Endothelial cell of umbilical vein (primary cell): ENCODE measurements around the gene GALNT10. TPM values are rescaled to one million over a fixed set of nuclear protein-coding genes. Genes with fewer than 3 reads are reported as not detected.

Experiments
- BruUV-seq: library from RNA; stranded (reverse); fragments of 400-500 nt; replicated peaks from 2 replicates; lab custom pipeline; 2021; lab: Mats Ljungman, UMichigan
- CTCF ChIA-PET: fragments of 300-600, 350-600 bp; sonication (Branson Sonifier 250); formaldehyde crosslinking; loops from one replicate; lab custom pipeline; 2021; ENCODE audit warnings: antibody characterized with exemption, inconsistent platforms; lab: Charles Lee
- POLR2A ChIA-PET: fragments of 300-600, 350-600 bp; sonication (Branson Sonifier 250); formaldehyde crosslinking; loops from one replicate; lab custom pipeline; 2021; ENCODE audit warnings: antibody characterized with exemption, inconsistent platforms; lab: Charles Lee
- DNase-seq: peaks from one replicate; pipeline ENCODE4 v3.0.0-alpha.2; 2011; ENCODE audit warnings: low read depth, low spot score
- FAIRE-seq: peaks from 2 replicates; lab custom pipeline; 2011; peaks lifted over from hg19 to GRCh38; lab: Jason Lieb, UNC
- H2AFZ ChIP-seq: 2 replicates; pipeline ENCODE4 v1.6.0; 2012; ENCODE audit warnings: low read depth, low read length, control low read depth, inconsistent platforms
- H3K27ac ChIP-seq: 2 replicates; pipeline ENCODE4 v1.5.1; 2011; ENCODE audit warnings: low read depth, mild to moderate bottlenecking, control low read depth, low read length, moderate library complexity; ENCODE audit not compliant: insufficient read depth
- H3K27me3 ChIP-seq, 2 experiments: 2 replicates each; pipeline versions ENCODE4 v1.6.0 to v1.6.1; 2011; ENCODE audit warnings: low read length in 2 of 2, mixed read lengths in 1 of 2; ENCODE audit not compliant: control insufficient read depth in 2 of 2, insufficient read depth in 2 of 2
- H3K36me3 ChIP-seq, 2 experiments: 2 replicates in 1 of 2; 3 replicates in 1 of 2; pipeline ENCODE4 v1.5.1; 2011; ENCODE audit warnings: low read length in 2 of 2, mild to moderate bottlenecking in 1 of 2, moderate library complexity in 1 of 2; ENCODE audit not compliant: control insufficient read depth in 2 of 2, insufficient read depth in 2 of 2; ENCODE audit errors: extremely low read depth in 1 of 2
- H3K4me1 ChIP-seq: 3 replicates; pipeline ENCODE4 v1.5.1; 2011; ENCODE audit warnings: mild to moderate bottlenecking, low read length; ENCODE audit not compliant: control insufficient read depth, insufficient read depth; ENCODE audit errors: extremely low read depth
- H3K4me2 ChIP-seq: 2 replicates; pipeline ENCODE4 v1.6.1; 2011; ENCODE audit warnings: low read length, control low read depth, mixed read lengths; ENCODE audit not compliant: insufficient read depth
- H3K4me3 ChIP-seq, 3 experiments: fragments of 200-600 bp in 1 of 3; sonication (generic), shearing (Covaris generic) in 1 of 3; replicated peaks in 1 of 3; 2 replicates each; pipeline ENCODE4 v1.5.1; 2011 to 2016; ENCODE audit warnings: control low read depth in 3 of 3, low read length in 3 of 3, mild to moderate bottlenecking in 2 of 3, inconsistent platforms in 1 of 3, low read depth in 1 of 3, moderate library complexity in 1 of 3; ENCODE audit not compliant: insufficient read depth in 1 of 3
- H3K79me2 ChIP-seq: 2 replicates; pipeline ENCODE4 v1.6.0; 2012; ENCODE audit warnings: low read length, inconsistent platforms; ENCODE audit not compliant: control insufficient read depth, insufficient read depth
- H3K9ac ChIP-seq: replicated peaks from 2 replicates; pipeline ENCODE3; 2011; ENCODE audit warnings: low read length, control low read depth; ENCODE audit not compliant: insufficient read depth; ENCODE audit errors: extremely low read depth
- H3K9me1 ChIP-seq: replicated peaks from 3 replicates; pipeline ENCODE4 v1.6.0; 2011; ENCODE audit warnings: mild to moderate bottlenecking, low read length; ENCODE audit not compliant: control insufficient read depth, insufficient read depth; ENCODE audit errors: extremely low read depth
- H3K9me3 ChIP-seq: replicated peaks from 2 replicates; pipeline ENCODE4 v1.5.1; 2012; ENCODE audit warnings: low read length, inconsistent platforms; ENCODE audit not compliant: control insufficient read depth, insufficient read depth
- H4K20me1 ChIP-seq: replicated peaks from 2 replicates; pipeline ENCODE3; 2011; ENCODE audit warnings: mild to moderate bottlenecking, low read length; ENCODE audit not compliant: control insufficient read depth, insufficient read depth; ENCODE audit errors: extremely low read depth
- EZH2 ChIP-seq: IDR thresholded peaks from 2 replicates; pipeline ENCODE4 v1.6.1; 2012; ENCODE audit warnings: borderline replicate concordance, low read depth, mild to moderate bottlenecking, moderate library complexity, low read length, inconsistent platforms; ENCODE audit not compliant: severe bottlenecking
- FOS ChIP-seq: IDR thresholded peaks from 2 replicates; pipeline ENCODE4 v1.6.1; 2011; ENCODE audit warnings: mild to moderate bottlenecking, low read length, moderate library complexity, borderline replicate concordance; ENCODE audit not compliant: insufficient read depth
- GATA2 ChIP-seq: IDR thresholded peaks from 2 replicates; pipeline ENCODE4 v1.7.0; 2011; ENCODE audit warnings: low read depth, mild to moderate bottlenecking, moderate library complexity, mixed read lengths, low read length; ENCODE audit not compliant: insufficient read length, insufficient read depth
- JUN ChIP-seq: IDR thresholded peaks from 2 replicates; pipeline ENCODE4 v1.6.1; 2011; ENCODE audit warnings: borderline replicate concordance, low read depth; ENCODE audit not compliant: insufficient read length, insufficient read depth
- MYC ChIP-seq: IDR thresholded peaks from one replicate; pipeline ENCODE4 v1.6.1; 2011; ENCODE audit warnings: mild to moderate bottlenecking, low read depth, low read length
- POLR2A ChIP-seq: IDR thresholded peaks from 2 replicates; pipeline ENCODE4 v1.6.1; 2012; ENCODE audit warnings: low read depth, mild to moderate bottlenecking, control low read depth, low read length
- POLR2AphosphoS5 ChIP-seq: IDR thresholded peaks from 2 replicates; pipeline ENCODE4 v1.6.1; 2012; ENCODE audit warnings: low read depth, mild to moderate bottlenecking, control low read depth, low read length, moderate library complexity; ENCODE audit not compliant: insufficient read depth
- dilution Hi-C: fragments of 300-500 bp; cut with MboI; formaldehyde crosslinking; loops from one replicate; pipeline ENCODE4 v1.15.0; 2019; ENCODE audit warnings: low sequenced_read_pairs; ENCODE audit not compliant: extremely low pct_ligation_motif_present
- intact Hi-C: fragments of 100-400 bp; cut with micrococcal nuclease; formaldehyde crosslinking; loops from one replicate; pipeline ENCODE4 v1.10.0; 2022
- polyA plus RNA-seq, 4 experiments: library from polyadenylated mRNA; depleted of rRNA in 3 of 4; stranded (reverse) in 3 of 4; unstranded in 1 of 4; fragments of >200 nt; gene quantifications; 2 replicates each; pipeline versions ENCODE4 v1.2.1 to v1.2.3, GENCODE V29; 2011 to 2012; ENCODE audit warnings: missing spikeins in 1 of 4
- total RNA-seq: library from RNA; stranded (reverse); gene quantifications from 2 replicates; pipeline ENCODE4 v1.2.3, GENCODE V29; 2021
- TF ChIP-seq, protein P1 (sequence below): IDR thresholded peaks from 2 replicates; pipeline ENCODE4 v1.6.1; 2011; ENCODE audit not compliant: insufficient read depth, insufficient read length
- TF ChIP-seq, protein P2 (sequence below), 2 donors: IDR thresholded peaks; 1 replicate in 1 of 2; 2 replicates in 1 of 2; pipeline ENCODE4 v1.5.1; 2011; ENCODE audit warnings: low read length in 2 of 2, mild to moderate bottlenecking in 2 of 2, moderate library complexity in 2 of 2, control low read depth in 1 of 2, inconsistent platforms in 1 of 2, low read depth in 1 of 2; ENCODE audit not compliant: insufficient read depth in 1 of 2; ENCODE audit errors: extremely low read depth in 1 of 2

The GALNT10 gene
- total and polyA plus RNA-seq, 2 donors (not counting 3 experiments of a cell fraction or from before 2014, with no cell fraction given), result 70.2 to 77.6 TPM

DNA sequence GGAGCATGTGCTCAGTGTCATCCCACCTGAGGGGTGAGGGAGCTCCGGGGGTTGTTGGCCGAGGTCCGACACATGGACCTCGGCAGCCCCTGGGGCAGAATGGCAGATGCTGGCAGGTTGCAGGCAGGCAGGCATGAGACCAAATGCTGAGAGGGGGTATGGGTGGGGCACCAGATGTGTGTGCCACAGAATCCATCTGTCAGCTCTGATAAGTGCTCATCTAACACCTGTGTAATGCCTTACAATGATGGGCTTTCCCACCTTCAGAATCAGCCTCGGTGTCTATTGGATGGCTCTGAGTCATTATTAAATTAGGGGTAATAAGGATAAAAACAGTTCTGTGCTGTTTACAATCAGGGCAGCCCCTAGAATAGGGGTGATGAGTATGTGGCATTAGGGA lies 182.1 kb downstream of the GALNT10 start:
- TF ChIP-seq JUN (no peak), EZH2 (no peak), MYC (no peak), FOS (no peak), POLR2AphosphoS5 (no peak)
- TF ChIP-seq, protein P1, sequence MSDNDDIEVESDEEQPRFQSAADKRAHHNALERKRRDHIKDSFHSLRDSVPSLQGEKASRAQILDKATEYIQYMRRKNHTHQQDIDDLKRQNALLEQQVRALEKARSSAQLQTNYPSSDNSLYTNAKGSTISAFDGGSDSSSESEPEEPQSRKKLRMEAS, result no peak
- peaks cover 25% of the 10 kb centered on the region for H3K4me1 ChIP-seq
- dilution Hi-C loops, result no loop called here
- H3K4me3 ChIP-seq, result no peak overlapping the region
- no peaks in the 10 kb centered on the region for H3K79me2 ChIP-seq
- no peak overlapping the region for H2AFZ ChIP-seq
- CTCF ChIA-PET, result interaction anchor here (2.1 kb wide), 1 partner anchor 32 kb away, joined by 7 read pairs; no protein-coding TSS in a partner anchor
- POLR2A ChIA-PET, result no interaction called here
- no TSS peak for BruUV-seq
- H3K9me3 ChIP-seq, result no peaks in the 10 kb centered on the region
- H3K36me3 ChIP-seq, result peaks cover 8 to 18% of the 10 kb centered on the region in 2 experiments
- H3K9me1 ChIP-seq, result no peaks in the 10 kb centered on the region
- no peak overlapping the region for H3K9ac ChIP-seq
- H3K27me3 ChIP-seq, result no peaks in the 10 kb centered on the region
- no peak overlapping the region for H3K4me2 ChIP-seq
- H3K27ac ChIP-seq, result no peak overlapping the region
- FAIRE-seq (no peak), DNase-seq (no peak)
- no peaks in the 10 kb centered on the region for H4K20me1 ChIP-seq
- intact Hi-C loops, result no loop called here

DNA sequence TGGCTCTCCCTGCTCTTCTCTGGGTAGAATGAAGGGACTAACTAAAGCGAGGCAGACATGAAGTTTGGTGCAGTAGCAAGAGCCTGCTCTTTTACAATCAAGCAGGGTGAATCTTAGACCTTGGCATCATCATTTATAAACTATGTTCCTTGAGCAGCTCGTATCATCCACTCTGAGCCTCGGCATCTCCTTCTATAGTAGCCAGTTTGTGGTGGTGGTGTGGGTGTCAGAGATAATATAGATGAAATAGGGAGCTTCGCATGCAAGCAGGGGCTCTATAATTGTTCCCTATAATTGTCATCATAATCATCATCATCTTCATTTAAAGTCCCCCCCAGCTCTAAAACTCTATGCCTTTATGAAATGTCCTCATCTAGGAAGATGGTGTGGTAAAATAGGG lies 182.8 kb downstream of the GALNT10 start:
- ChIA-PET CTCF (interaction anchor here (0.7 to 2.1 kb wide), 2 partner anchors 14 to 32 kb away, joined by 3 to 7 read pairs; no protein-coding TSS in a partner anchor), POLR2A (no interaction called here)
- Histone ChIP-seq H2AFZ (no peak overlapping the region), H3K79me2 (no peaks in the 10 kb centered on the region), H3K4me1 (peaks cover 18% of the 10 kb centered on the region), H3K9ac (no peak overlapping the region), H3K9me1 (no peaks in the 10 kb centered on the region), H3K36me3 (peaks cover 8 to 20% of the 10 kb centered on the region in 2 experiments), H4K20me1 (no peaks in the 10 kb centered on the region), H3K27ac (no peak overlapping the region), H3K4me3 (no peak overlapping the region), H3K4me2 (no peak overlapping the region), H3K9me3 (no peaks in the 10 kb centered on the region), H3K27me3 (no peaks in the 10 kb centered on the region)
- BruUV-seq, result no TSS peak
- intact Hi-C loops, result no loop called here
- no peak for FAIRE-seq
- TF ChIP-seq EZH2 (no peak), MYC (no peak), JUN (no peak), POLR2AphosphoS5 (no peak), POLR2A (no peak), GATA2 (no peak), FOS (no peak)
- TF ChIP-seq, protein P1, result no peak
- TF ChIP-seq, protein P2, sequence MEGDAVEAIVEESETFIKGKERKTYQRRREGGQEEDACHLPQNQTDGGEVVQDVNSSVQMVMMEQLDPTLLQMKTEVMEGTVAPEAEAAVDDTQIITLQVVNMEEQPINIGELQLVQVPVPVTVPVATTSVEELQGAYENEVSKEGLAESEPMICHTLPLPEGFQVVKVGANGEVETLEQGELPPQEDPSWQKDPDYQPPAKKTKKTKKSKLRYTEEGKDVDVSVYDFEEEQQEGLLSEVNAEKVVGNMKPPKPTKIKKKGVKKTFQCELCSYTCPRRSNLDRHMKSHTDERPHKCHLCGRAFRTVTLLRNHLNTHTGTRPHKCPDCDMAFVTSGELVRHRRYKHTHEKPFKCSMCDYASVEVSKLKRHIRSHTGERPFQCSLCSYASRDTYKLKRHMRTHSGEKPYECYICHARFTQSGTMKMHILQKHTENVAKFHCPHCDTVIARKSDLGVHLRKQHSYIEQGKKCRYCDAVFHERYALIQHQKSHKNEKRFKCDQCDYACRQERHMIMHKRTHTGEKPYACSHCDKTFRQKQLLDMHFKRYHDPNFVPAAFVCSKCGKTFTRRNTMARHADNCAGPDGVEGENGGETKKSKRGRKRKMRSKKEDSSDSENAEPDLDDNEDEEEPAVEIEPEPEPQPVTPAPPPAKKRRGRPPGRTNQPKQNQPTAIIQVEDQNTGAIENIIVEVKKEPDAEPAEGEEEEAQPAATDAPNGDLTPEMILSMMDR (IDR thresholded peaks at IDR 0.05; ENCODE audit: extremely low read depth in 1 of 2, insufficient read depth in 1 of 2, low read depth in 1 of 2, low read length in 2 of 2), result no peak
- dilution Hi-C loops, result no loop called here
- DNase-seq, result no peak
